ENCODE measurements around the gene ASGR2.
"Not testable (repeated sequence)": the region's sequence is repeated elsewhere in the genome, so short reads cannot be mapped to it uniquely, and the experiment has no call there.

Gene ASGR2

GRCh38 chr17:7098802-7099459 is 15.7 kb downstream of the ASGR2 start:
- no peak for DNase-seq

- no peak for DNase-seq
Observed at GRCh38 chr17:7097940-7098339, 16.7 kb downstream of the ASGR2 start.

GRCh38 chr17:7095625-7096024 is 19.0 kb downstream of the ASGR2 start:
- no peak for DNase-seq

GRCh38 chr17:7094652-7095019 is 20.0 kb downstream of the ASGR2 start:
- DNase-seq: no peak

DNA sequence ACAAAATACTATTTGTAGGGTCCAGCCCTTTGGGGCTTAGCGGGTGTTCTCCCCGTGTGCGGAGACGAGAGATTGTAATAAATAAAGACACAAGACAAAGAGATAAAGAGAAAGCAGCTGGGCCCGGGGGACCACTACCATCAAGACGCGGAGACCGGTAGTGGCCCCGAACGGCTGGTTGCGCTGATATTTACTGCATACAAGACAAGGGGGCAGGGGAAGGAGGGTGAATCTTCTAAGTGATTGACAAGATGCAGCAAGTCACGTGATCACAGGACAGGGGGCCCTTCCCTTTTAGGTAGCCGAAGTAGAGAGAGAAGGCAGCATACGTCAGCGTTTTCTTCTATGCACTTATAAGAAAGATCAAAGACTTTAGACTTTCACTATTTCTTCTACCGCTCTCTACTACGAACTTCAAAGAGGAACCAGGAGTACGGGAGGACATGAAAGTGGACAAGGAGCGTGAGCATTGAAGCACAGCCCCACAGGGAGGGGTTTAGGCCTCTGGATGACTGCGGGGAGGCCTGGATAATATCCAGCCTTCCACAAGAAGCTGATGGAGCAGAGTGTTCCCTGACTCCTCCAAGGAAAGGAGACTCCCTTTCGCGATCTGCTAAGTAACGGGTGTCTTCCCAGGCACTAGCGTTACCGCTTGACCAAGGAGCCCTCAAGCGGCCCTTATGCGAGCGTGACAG is 23.2 kb downstream of the ASGR2 start:
- DNase-seq: not testable (repeated sequence)

GRCh38 chr17:7089570-7089969 is 25.1 kb downstream of the ASGR2 start:
- DNase-seq: not testable (repeated sequence)

GRCh38 chr17:7088442-7088841 is 26.2 kb downstream of the ASGR2 start:
- DNase-seq: not testable (repeated sequence)

DNA sequence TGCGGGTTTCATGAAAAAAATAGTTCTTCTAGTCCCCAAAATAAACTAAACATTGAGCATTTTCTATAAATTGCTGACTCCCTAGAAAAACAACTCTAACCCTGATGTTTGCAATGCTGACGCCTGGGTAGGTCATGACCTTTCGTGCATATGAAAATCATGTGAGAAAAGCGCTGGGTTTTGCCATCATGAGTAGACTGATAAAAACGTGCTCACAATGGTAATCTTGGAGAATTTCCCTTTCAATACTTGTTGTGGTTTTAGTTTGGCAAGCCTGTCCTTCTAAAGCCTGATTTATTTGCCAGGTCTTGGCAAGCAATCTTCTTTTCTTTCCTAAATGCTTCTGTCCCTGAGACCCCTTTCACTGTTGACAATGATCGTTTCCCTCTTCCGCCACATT is 30.5 kb downstream of the ASGR2 start:
- DNase-seq: no peak

GRCh38 chr17:7083592-7083991 is 31.0 kb downstream of the ASGR2 start:
- no peak for DNase-seq

- DNase-seq: peak; percentile 31
Observed at GRCh38 chr17:7081341-7082062, 33.1 kb downstream of the ASGR2 start.

GRCh38 chr17:7080456-7081041 is 34.1 kb downstream of the ASGR2 start:
- no peak for DNase-seq

DNA sequence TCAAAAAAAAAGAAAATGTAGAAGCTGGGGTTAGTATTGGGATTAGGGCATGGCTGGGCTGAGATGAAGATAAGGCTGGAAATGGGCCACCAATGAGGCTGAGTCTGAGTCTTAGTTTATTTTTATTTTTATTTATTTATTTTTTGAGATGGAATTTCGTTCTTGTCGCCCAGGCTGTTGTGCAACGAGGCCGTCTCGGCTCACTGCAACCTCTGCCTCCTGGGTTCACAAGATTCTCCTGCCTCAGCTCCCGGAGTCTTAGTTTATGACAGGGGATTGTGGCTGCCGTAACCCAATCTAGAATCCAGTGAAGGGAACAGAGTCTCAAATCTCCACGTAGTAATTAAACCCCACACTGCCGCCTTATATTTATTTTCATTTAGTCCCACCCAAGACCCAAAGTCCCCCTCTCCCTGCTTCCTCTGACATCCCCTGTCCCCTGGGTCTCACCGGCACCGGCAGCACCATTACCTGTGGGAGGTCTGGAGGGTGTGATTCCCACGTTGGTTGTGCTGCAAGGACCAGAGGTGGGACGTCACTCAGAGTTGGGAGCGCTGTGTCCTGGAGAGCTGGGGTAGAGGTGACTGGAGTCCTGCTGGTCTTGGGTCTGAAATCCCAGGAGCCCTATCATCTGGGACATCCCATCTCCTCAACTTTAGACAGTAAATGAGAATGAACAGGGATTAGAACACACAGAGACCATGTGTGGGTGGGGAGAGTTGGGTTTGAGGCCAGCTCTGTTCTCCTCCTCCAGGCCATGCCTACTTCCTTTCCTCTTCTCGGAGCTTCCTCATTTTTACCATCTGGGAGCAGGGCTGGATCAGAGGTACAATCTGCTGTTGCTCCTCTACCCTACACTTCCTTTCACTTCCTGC is 34.8 kb downstream of the ASGR2 start, which contains the start of gene CLEC10A:
Gene CLEC10A (minus strand): TSS at position 671 of the 875 bp plus-strand sequence. CDS start 1,439 bp downstream, outside the sequence.
- no peak for DNase-seq

GRCh38 chr17:7078711-7079110 is 35.9 kb downstream of the ASGR2 start:
- no peak for DNase-seq

- no peak for DNase-seq
Observed at GRCh38 chr17:7077911-7078546, 36.6 kb downstream of the ASGR2 start.

GRCh38 chr17:7074931-7075330 is 39.7 kb downstream of the ASGR2 start:
- no peak for DNase-seq

DNA sequence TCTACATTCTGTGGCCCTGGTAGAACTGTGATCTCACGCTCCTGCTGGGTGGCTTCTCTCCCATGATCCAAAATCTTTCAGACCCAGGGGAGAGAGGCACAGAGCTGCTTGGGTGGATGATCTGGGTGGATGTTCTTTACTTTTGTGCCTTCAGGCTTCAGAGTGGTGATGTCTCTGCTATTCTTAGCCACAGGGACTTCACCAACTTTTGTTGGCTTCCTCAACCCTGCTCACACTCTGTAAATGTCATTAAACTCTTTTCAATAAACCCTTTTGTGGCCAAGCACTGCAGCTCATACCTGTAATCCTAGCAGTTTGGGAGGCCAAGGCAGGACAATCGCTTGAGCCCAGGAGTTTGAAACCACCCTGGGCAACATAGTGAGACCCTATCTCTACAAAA is 42.2 kb downstream of the ASGR2 start:
- DNase-seq: no peak

DNA sequence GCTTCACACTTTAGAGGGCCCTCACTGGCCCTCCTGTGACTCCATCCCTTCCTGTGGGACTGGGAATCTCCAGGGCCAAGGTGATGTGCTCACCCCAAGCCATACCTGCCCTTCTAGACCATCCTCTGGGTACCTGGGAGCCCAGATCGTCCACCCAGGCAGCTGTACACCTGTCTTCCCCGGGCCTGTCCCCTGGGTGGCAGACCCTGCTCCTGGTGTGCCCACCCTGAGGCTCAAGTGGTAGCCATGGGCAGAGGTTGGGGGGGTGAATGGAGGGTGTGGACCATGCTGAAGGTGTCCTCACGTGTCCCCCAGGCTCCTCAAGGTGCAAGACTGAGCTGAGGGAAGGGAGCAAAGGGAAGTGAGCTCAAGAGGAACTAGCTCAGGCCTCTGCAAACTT is 43.9 kb downstream of the ASGR2 start:
- no peak for DNase-seq

DNA sequence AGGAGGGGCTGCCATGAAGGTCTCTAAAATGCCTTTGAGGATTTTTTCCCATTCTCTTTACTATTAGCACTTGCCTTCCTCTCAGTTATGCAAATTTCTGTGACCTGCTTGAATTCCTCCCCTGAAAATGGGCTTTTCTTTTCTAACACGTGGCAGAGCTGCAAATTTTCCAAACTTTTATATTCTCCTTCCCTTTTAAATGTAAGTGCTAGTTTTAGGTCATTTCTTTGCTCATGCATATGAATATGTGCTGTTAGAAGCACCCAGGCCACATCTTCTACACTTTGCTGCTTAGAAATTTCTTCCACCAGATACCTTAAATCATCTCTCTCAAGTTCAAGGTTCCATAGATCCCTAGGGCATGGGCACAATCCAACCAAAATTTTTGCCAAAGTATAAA is 46.4 kb downstream of the ASGR2 start:
- DNase-seq: no peak

DNA sequence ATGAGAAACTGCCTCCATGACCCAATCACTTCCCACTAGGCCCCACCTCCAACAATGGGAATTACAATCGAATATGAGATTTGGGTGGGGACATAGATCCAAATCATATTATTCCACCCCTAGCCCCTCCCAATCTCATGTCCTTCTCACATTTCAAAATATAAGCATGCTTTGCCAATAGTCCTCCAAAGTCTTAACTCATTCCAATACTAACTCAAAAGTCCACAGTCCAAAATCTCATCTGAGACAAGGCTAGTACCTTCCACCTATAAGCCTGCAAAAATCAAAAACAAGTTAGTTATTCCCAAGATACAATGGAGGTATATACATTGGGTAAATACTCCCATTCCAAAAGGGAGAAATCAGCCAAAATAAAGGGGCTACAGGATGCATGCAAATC is 47.4 kb downstream of the ASGR2 start:
- no peak for DNase-seq

DNA sequence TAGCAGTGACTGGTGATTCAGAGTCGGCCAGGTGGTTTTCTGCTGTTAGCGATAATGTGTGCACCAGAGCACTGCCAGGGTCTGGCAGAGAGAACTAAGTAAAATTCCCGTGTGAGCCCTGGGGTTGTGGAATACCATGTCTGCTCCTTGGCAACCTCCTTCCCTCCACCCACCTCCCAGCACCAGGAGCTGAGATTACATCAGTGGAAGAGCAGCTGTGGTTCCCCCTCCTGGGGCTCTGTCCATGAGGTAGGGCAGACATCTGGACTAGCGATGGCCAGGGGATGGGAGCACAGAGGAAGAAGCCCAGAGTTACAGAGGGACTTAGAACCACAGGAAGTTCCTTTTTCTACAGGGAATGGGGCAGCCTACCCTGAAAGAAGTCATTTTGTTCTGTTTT is 50.4 kb downstream of the ASGR2 start:
- DNase-seq: no peak

DNA sequence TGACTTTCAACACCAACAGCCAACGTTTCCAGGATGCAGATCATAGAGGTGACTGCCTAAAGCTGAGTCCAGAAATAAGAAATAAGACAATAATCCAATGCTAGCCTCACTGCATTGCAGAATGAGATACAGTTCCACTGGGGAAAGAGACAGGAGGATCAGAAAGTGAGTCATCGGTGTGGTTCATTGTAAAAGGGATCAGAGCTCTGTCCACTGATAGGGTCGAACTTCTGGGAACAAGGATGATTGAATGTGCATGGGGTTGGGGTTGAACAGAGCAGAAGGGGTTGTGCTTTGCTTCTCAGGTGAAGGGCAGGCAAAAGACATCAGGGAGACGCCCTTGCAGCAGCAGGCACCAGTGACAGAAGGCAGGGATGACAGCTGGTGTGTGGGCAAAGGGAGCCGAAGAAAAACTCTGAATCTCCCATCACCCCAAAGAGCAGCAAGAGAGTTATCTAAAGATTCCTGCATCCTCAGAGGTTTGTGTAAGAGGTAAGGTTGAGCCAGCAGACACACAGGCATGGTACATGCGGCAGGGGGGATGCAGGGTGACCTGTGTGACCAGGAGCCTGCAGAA is 51.0 kb downstream of the ASGR2 start:
- DNase-seq: no peak

All from CD4-positive, alpha-beta T cell treated with Interleukin-6 for 4 hours (primary cell).